Uterus (tissue), 4 donors: Measurements from ENCODE around the gene LPP. TPM values are rescaled to one million over a fixed set of nuclear protein-coding genes. Genes with fewer than 3 reads are reported as not detected.

Source experiments
- DNase-seq, 2 donors: peaks; one replicate each; pipeline ENCODE4 v3.0.0-alpha.2; 2019 to 2020
- H3K27ac ChIP-seq, 2 donors: fragments of 200-600 bp; sonication (generic); 1 replicate in 1 of 2; 2 replicates in 1 of 2; pipeline ENCODE4 v1.5.1; 2016 to 2018
- H3K27me3 ChIP-seq, 2 donors: fragments of 200-600 bp; sonication (generic); one replicate each; pipeline ENCODE4 v1.5.1; 2018 to 2019; ENCODE audit warnings: control low read depth in 1 of 2
- H3K36me3 ChIP-seq, 2 donors: fragments of 200-600 bp; sonication (generic); one replicate each; pipeline ENCODE4 v1.5.1; 2019; ENCODE audit warnings: control low read depth in 1 of 2
- H3K4me1 ChIP-seq, 2 donors: fragments of 200-600 bp; sonication (generic); one replicate each; pipeline ENCODE4 v1.5.1; 2018 to 2019; ENCODE audit warnings: control low read depth in 1 of 2
- H3K4me3 ChIP-seq, 2 donors: fragments of 200-600 bp; sonication (generic); 1 replicate in 1 of 2; 2 replicates in 1 of 2; pipeline ENCODE4 v1.5.1; 2018 to 2019; ENCODE audit warnings: mild to moderate bottlenecking in 1 of 2
- H3K9me3 ChIP-seq, 2 donors: fragments of 200-600 bp; sonication (generic); one replicate each; pipeline ENCODE4 v1.5.1; 2019; ENCODE audit warnings: control low read depth in 1 of 2
- CTCF ChIP-seq, 4 experiments: fragments of 200-600 bp in 2 of 4; fragments of 450-650 bp in 2 of 4; sonication (generic) in 2 of 4; IDR thresholded peaks; one replicate each; pipeline ENCODE4 v1.5.1; 2016 to 2019; ENCODE audit warnings: antibody characterized with exemption in 4 of 4, mild to moderate bottlenecking in 2 of 4, moderate library complexity in 1 of 4
- POLR2A ChIP-seq, 2 donors: fragments of 450-650 bp; IDR thresholded peaks; one replicate each; pipeline ENCODE4 v1.6.1; 2016; ENCODE audit warnings: antibody characterized with exemption in 2 of 2, mild to moderate bottlenecking in 1 of 2, moderate library complexity in 1 of 2
- intact Hi-C: fragments of 100-400 bp; cut with DNase I; formaldehyde crosslinking; loops from one replicate; pipeline ENCODE4 v1.15.1; 2023; ENCODE audit warnings: low total_unique reads
- total RNA-seq, 4 donors: library from RNA; depleted of rRNA in 3 of 4; stranded (reverse); fragments of >200 nt in 3 of 4; gene quantifications; one replicate each; pipeline versions ENCODE4 v1.1.0 to v1.2.4, GENCODE V29; 2014 to 2023
- donor health status: DM: yes; HTN: yes; CAD: no.

LPP gene
- total RNA-seq, 4 donors from 2014 or later: 180 to 1,374 (median 712) TPM

GRCh38 chr3:188877381-188877780 is 723.4 kb downstream of the LPP start:
- no peak for DNase-seq
- no peaks in the 10 kb centered on the region for H3K36me3 ChIP-seq
- intact Hi-C loops: no loop called here
- H3K27me3 ChIP-seq: no peaks in the 10 kb centered on the region
- H3K9me3 ChIP-seq: no peaks in the 10 kb centered on the region
- no peak overlapping the region for H3K4me3 ChIP-seq
- H3K4me1 ChIP-seq: peaks cover 0 to 5% of the 10 kb centered on the region in 2 donors
- H3K27ac ChIP-seq: no peak overlapping the region
- TF ChIP-seq CTCF (IDR thresholded peaks at IDR 0.05) (no peak), POLR2A (IDR thresholded peaks at IDR 0.05) (no peak)

GRCh38 chr3:188878076-188878475 is 724.1 kb downstream of the LPP start:
- Histone ChIP-seq H3K4me1 (peaks cover 0 to 5% of the 10 kb centered on the region in 2 donors), H3K4me3 (no peak overlapping the region), H3K36me3 (no peaks in the 10 kb centered on the region), H3K27ac (no peak overlapping the region), H3K27me3 (no peaks in the 10 kb centered on the region), H3K9me3 (no peaks in the 10 kb centered on the region)
- intact Hi-C loops: no loop called here
- DNase-seq: no peak
- no peak for TF ChIP-seq POLR2A (IDR thresholded peaks at IDR 0.05)
- TF ChIP-seq CTCF (IDR thresholded peaks at IDR 0.05): no peak

- H3K4me1 ChIP-seq: peaks cover 0 to 5% of the 10 kb centered on the region in 2 donors
- no peaks in the 10 kb centered on the region for H3K9me3 ChIP-seq
- no peaks in the 10 kb centered on the region for H3K36me3 ChIP-seq
- intact Hi-C loops: no loop called here
- TF ChIP-seq POLR2A (IDR thresholded peaks at IDR 0.05) (no peak), CTCF (IDR thresholded peaks at IDR 0.05) (no peak)
- no peak overlapping the region for H3K4me3 ChIP-seq
- no peak for DNase-seq
- peak overlapping the region; percentile 16 to 33 for H3K27ac ChIP-seq
- H3K27me3 ChIP-seq: no peaks in the 10 kb centered on the region
Measured at GRCh38 chr3:188881954-188882641, 728.1 kb downstream of the LPP start.

DNA sequence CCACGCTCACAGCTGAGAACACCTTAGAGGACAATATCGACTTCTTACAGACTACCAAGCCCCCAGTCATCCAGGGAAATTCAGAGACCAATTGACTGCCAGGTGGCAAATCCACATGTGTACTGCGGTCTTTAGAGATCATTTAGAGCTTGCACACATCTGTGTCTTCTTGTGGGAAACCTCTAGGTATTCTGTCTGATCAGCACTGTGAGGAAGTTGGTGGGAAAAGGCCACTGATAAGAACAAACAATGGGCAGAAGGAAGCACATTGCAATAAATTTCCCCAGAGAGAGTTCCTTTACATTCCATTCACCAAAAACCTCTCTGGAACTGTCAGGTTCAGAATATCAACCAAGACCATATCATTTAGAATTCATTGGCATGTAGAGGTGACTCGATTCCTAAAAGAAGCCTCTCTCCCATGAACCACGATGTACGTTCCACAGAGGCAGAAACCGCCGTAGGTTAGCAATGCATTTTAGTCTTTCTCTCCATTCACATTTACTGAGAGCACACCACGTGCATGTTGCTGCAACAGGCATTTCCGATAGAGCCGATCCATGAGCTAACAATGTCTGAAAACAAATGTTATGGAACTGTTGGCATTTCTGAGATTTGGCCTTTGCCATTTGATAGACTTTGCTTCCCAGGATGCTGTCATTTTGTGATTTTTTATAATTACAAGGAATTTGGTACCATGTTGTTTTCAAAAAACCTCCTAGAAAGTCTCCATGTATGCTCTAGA is 730.5 kb downstream of the LPP start:
- H3K4me1 ChIP-seq: peaks cover 0 to 5% of the 10 kb centered on the region in 2 donors
- H3K9me3 ChIP-seq: no peaks in the 10 kb centered on the region
- no peak for DNase-seq

More for the DNA sequence above, 730.5 kb downstream of the LPP start:
- intact Hi-C loops: no loop called here
- H3K4me3 ChIP-seq: no peak overlapping the region
- H3K27me3 ChIP-seq: no peaks in the 10 kb centered on the region
- no peak overlapping the region for H3K27ac ChIP-seq
- TF ChIP-seq CTCF (IDR thresholded peaks at IDR 0.05) (no peak), POLR2A (IDR thresholded peaks at IDR 0.05) (no peak)
- H3K36me3 ChIP-seq: no peaks in the 10 kb centered on the region
